Heart left ventricle (tissue), 16 donors: Measurements from ENCODE around the gene RELCH. TPM values are rescaled to one million over a fixed set of nuclear protein-coding genes. Genes with fewer than 3 reads are reported as not detected.

Experiments used
- ATAC-seq, 4 donors: fragments of 200-7000 bp; cut with Tn5 transposase; one replicate each; pipeline ENCODE4 v1.9.1; 2020 to 2022; ENCODE audit warnings: moderate library complexity in 4 of 4, mild to moderate bottlenecking in 3 of 4, moderate number of reproducible peaks in 1 of 4
- DNase-seq, 5 donors: peaks; one replicate each; pipeline ENCODE4 v3.0.0-alpha.2; 2020
- H3K27ac ChIP-seq, 12 donors: fragments of 200-600 bp; sonication (generic) in 4 of 12; one replicate each; pipeline versions ENCODE4 v1.5.0 to v1.8.0; 2016 to 2022; ENCODE audit warnings: mild to moderate bottlenecking in 2 of 12
- H3K27me3 ChIP-seq, 9 donors: fragments of 200-600 bp; sonication (generic) in 2 of 9; one replicate each; pipeline versions ENCODE4 v1.5.1 to v1.8.0; 2016 to 2022; ENCODE audit warnings: mild to moderate bottlenecking in 3 of 9
- H3K36me3 ChIP-seq, 9 donors: fragments of 200-600 bp; sonication (generic) in 2 of 9; one replicate each; pipeline versions ENCODE4 v1.5.0 to v1.8.0; 2018 to 2022; ENCODE audit warnings: mild to moderate bottlenecking in 2 of 9
- H3K4me1 ChIP-seq, 12 donors: fragments of 200-600 bp; sonication (generic) in 4 of 12; one replicate each; pipeline versions ENCODE4 v1.5.0 to v1.8.0; 2016 to 2022; ENCODE audit warnings: mild to moderate bottlenecking in 3 of 12
- H3K4me3 ChIP-seq, 12 donors: fragments of 200-600 bp; sonication (generic) in 4 of 12; one replicate each; pipeline versions ENCODE4 v1.5.0 to v1.8.0; 2017 to 2022; ENCODE audit warnings: mild to moderate bottlenecking in 9 of 12, moderate library complexity in 4 of 12
- H3K9me3 ChIP-seq, 12 donors: fragments of 200-600 bp; sonication (generic) in 4 of 12; one replicate each; pipeline versions ENCODE4 v1.5.0 to v1.8.0; 2016 to 2022; ENCODE audit warnings: mild to moderate bottlenecking in 1 of 12
- CTCF ChIP-seq, 12 donors: fragments of 200-600 bp; sonication (generic) in 4 of 12; IDR thresholded peaks; one replicate each; pipeline versions ENCODE4 v1.5.0 to v1.8.0; 2018 to 2022; ENCODE audit warnings: antibody characterized with exemption in 12 of 12, mild to moderate bottlenecking in 5 of 12
- POLR2A ChIP-seq, 2 donors: fragments of 450-650 bp; IDR thresholded peaks; one replicate each; pipeline ENCODE4 v1.6.1; 2017; ENCODE audit warnings: antibody characterized with exemption in 2 of 2, mild to moderate bottlenecking in 2 of 2, moderate library complexity in 2 of 2
- WGBS, 4 donors: extraction: QIAGEN DNeasy Blood & Tissue Kit in 2 of 4; methylation state at CpG; one replicate each; pipeline versions ENCODE4 v1.1.5 to v1.1.7; 2013 to 2018; 5-methylcytosine and 5-hydroxymethylcytosine counted together
- intact Hi-C, 10 donors: fragments of 100-400 bp; cut with DNase I; formaldehyde crosslinking; loops; one replicate each; pipeline versions ENCODE4 v1.11.1 to v1.14.2; 2022
- polyA plus RNA-seq, 2 donors: library from polyadenylated mRNA; stranded (reverse); fragments of 200-250 nt; gene quantifications; one replicate each; pipeline ENCODE4 v1.2.3, GENCODE V29; 2013
- total RNA-seq, 9 donors: library from RNA; depleted of rRNA in 2 of 9; stranded (reverse); fragments of >200 nt in 2 of 9; fragmentation: NEBNext Ultra II Directional in 3 of 9; extraction: Animal tissue kit (Norgen Biotek cat#: 25700) in 3 of 9; gene quantifications; one replicate each; pipeline versions ENCODE4 v1.1.0 to v1.2.4, GENCODE V29; 2016 to 2023
- donor health status: ischemic (EF 13 %, LVEDD 7.1; RV severe dilation, severe dysfunction).
- donor health status: healthy with polysubstance abuse.
- donor health status: DM: no; HTN: yes; CAD: no.
- donor health status: DM: no; HTN: no; CAD: no.
- donor health status: ischemic (EF 25% LVEDD 6.9; RV normal size, moderate dysfunction).
- donor health status: ischemic (EF 25% LVEDD 5.7; RV mildly dilated, moderate dysfunction).
- donor health status: healthy.
- donor health status: DM: yes; HTN: yes; CAD: no.
- donor health status: ischemic (EF 35%, LVEDD 5.7; RV mildly dilated, moderate dysfunction).
- donor health status: nonischemic (EF 11% LVEDD 7.7; RV severe dilation, severe dysfunction).
- donor health status: DM: yes; HTN: yes; CAD: no.
- donor health status: PGD.
- donor health status: ischemic (EF 29% LVEDD 5.4; RV normal size, mild dysfunction).
- donor health status: nonischemic (EF 23%, LVEDD 6.1; RV moderate dilation, normal function).

RELCH gene
- total and polyA plus RNA-seq, 11 donors: 7.4 to 24.8 (median 14.3) TPM

DNA sequence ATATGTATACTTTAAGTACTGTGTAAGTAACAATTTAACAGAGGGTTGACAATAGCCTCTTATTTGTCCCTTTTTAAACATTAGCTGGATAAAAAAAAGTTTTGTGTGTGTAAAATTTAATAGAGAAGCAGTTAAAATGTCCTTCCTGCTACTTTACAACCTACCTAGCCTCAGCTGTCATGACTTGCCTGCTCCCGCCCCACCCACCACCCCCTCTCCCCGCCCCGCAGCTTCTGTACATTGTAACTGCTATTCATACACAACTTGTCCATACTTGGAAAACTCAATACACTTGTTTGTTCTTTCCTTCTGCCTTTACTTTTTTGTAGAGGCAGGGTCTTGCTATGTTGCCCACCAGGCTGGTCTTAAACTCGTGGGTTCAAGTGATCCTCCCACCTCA lies 19.5 kb downstream of the RELCH start:
- TF ChIP-seq CTCF (IDR thresholded peaks at IDR 0.05) (no peak), POLR2A (IDR thresholded peaks at IDR 0.05) (no peak)

GRCh38 chr18:62209046-62209445 lies 22.0 kb downstream of the RELCH start:
- Histone ChIP-seq H3K4me3 (no peak overlapping the region), H3K27ac (no peak overlapping the region), H3K4me1 (peaks cover 0 to 17% (median 0%) of the 10 kb centered on the region in 12 donors), H3K27me3 (no peaks in the 10 kb centered on the region), H3K9me3 (peaks cover 0 to 9% (median 0%) of the 10 kb centered on the region in 12 donors), H3K36me3 (peaks cover 0 to 29% (median 9%) of the 10 kb centered on the region in 9 donors)
- ATAC-seq: no peak
- TF ChIP-seq CTCF (IDR thresholded peaks at IDR 0.05): no peak
- TF ChIP-seq POLR2A (IDR thresholded peaks at IDR 0.05): no peak
- DNase-seq: no peak
- intact Hi-C loops: no loop called here

More for the DNA sequence above, 19.5 kb downstream of the RELCH start:
- peaks cover 0 to 17% (median 0%) of the 10 kb centered on the region in 12 donors for H3K4me1 ChIP-seq
- peaks cover 0 to 9% (median 0%) of the 10 kb centered on the region in 12 donors for H3K9me3 ChIP-seq
- H3K27ac ChIP-seq: no peak overlapping the region
- intact Hi-C loops: no loop called here
- no peaks in the 10 kb centered on the region for H3K27me3 ChIP-seq
- ATAC-seq (no peak), DNase-seq (no peak)
- H3K4me3 ChIP-seq: no peak overlapping the region
- WGBS, 4 donors: 97 to 99% (median 98%) methylated on average over 4 of the region's 4 CpGs
- H3K36me3 ChIP-seq: peaks cover 0 to 6% (median 0%) of the 10 kb centered on the region in 9 donors

- Histone ChIP-seq H3K27ac (no peak overlapping the region), H3K4me3 (no peak overlapping the region), H3K4me1 (peaks cover 0 to 17% (median 0%) of the 10 kb centered on the region in 12 donors), H3K27me3 (no peaks in the 10 kb centered on the region), H3K9me3 (peaks cover 0 to 9% (median 0%) of the 10 kb centered on the region in 12 donors), H3K36me3 (peaks cover 0 to 40% (median 19%) of the 10 kb centered on the region in 9 donors)
- intact Hi-C loops: no loop called here
- 96 to 100% (median 99%) methylated on average over 1 of the region's 1 CpG for WGBS, 4 donors
- DNase-seq: no peak
- no peak for TF ChIP-seq CTCF (IDR thresholded peaks at IDR 0.05)
- no peak for ATAC-seq
Measured at GRCh38 chr18:62210138-62210537, 23.1 kb downstream of the RELCH start.

DNA sequence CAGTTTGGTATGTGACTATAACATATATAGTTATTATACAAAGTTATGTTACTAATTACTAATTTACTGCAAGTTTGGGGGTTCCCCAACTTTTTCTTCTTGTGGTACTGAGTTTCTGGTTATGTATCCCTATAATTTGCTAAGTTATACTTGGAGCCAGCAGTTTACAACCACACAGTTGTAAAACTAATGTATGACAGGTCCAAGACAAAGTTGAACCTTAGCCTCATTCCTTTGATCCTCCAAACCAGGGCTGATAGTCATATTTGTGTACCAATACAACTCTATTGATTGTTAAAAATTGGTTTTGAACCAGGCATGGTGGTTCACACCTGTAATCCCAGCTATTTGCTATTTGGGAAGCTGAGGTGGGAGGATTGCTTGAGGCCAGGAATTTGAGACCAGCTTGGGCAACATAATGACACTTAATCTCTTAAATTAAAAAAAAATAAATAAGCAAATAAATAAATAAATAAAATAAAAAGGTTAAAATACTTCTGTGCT lies 24.3 kb downstream of the RELCH start:
- H3K27ac ChIP-seq: no peak overlapping the region
- ATAC-seq: no peak
- peaks cover 0 to 43% (median 22%) of the 10 kb centered on the region in 9 donors for H3K36me3 ChIP-seq
- H3K4me1 ChIP-seq: peaks cover 0 to 17% (median 0%) of the 10 kb centered on the region in 12 donors
- DNase-seq: no peak
- intact Hi-C loops: no loop called here
- no peak overlapping the region for H3K4me3 ChIP-seq
- no peak for TF ChIP-seq POLR2A (IDR thresholded peaks at IDR 0.05)
- TF ChIP-seq CTCF (IDR thresholded peaks at IDR 0.05): no peak
- H3K27me3 ChIP-seq: no peaks in the 10 kb centered on the region
- peaks cover 0 to 9% (median 0%) of the 10 kb centered on the region in 12 donors for H3K9me3 ChIP-seq
